Dedifferentiated amniotic fluid mesenchymal stem cell (primary cell): ENCODE data around the gene MYO3A.

Experiments
- DNase-seq: peaks from one replicate; pipeline ENCODE4 v3.0.0-alpha.2; 2016; ENCODE audit errors: extremely low spot score

MYO3A gene

GRCh38 chr10:25933653-25934608, at the start of gene MYO3A:
Gene MYO3A (plus strand): TSS chr10:25934229. CDS start chr10:25952111, 17,882 bp downstream.
- no peak for DNase-seq

GRCh38 chr10:25888627-25889026, 45.4 kb upstream of the MYO3A start:
- DNase-seq = no peak

- DNase-seq = no peak
Observed at GRCh38 chr10:25890995-25891394, 43.0 kb upstream of the MYO3A start.

GRCh38 chr10:25895856-25896255, 38.2 kb upstream of the MYO3A start:
- no peak for DNase-seq

- no peak for DNase-seq
Observed at GRCh38 chr10:25896421-25896820, 37.6 kb upstream of the MYO3A start.

- no peak for DNase-seq
Observed at GRCh38 chr10:25899304-25899703, 34.7 kb upstream of the MYO3A start.

- no peak for DNase-seq
Observed at GRCh38 chr10:25901199-25901598, 32.8 kb upstream of the MYO3A start.

- DNase-seq = no peak
Observed at GRCh38 chr10:25902002-25902401, 32.0 kb upstream of the MYO3A start.

- DNase-seq = no peak
Observed at GRCh38 chr10:25907261-25907660, 26.8 kb upstream of the MYO3A start.

- no peak for DNase-seq
Observed at GRCh38 chr10:25912866-25913265, 21.2 kb upstream of the MYO3A start.

GRCh38 chr10:25914776-25915175, 19.3 kb upstream of the MYO3A start:
- DNase-seq = no peak

GRCh38 chr10:25934621-25935139, 651 bp downstream of the MYO3A start:
- DNase-seq = no peak

- DNase-seq = no peak
Observed at GRCh38 chr10:25938405-25938804, 4.4 kb downstream of the MYO3A start.

- no peak for DNase-seq
Observed at GRCh38 chr10:25944771-25945170, 10.7 kb downstream of the MYO3A start.

- DNase-seq = no peak
Observed at GRCh38 chr10:25952857-25953256, 18.8 kb downstream of the MYO3A start.

- DNase-seq = no peak
Observed at GRCh38 chr10:25954851-25955250, 20.8 kb downstream of the MYO3A start.

GRCh38 chr10:25959540-25960232, 25.7 kb downstream of the MYO3A start:
- no peak for DNase-seq

- no peak for DNase-seq
Observed at GRCh38 chr10:25965584-25965983, 31.6 kb downstream of the MYO3A start.

GRCh38 chr10:25966844-25967243, 32.8 kb downstream of the MYO3A start:
- no peak for DNase-seq

- no peak for DNase-seq
Observed at GRCh38 chr10:25972631-25973030, 38.6 kb downstream of the MYO3A start.

- no peak for DNase-seq
Observed at GRCh38 chr10:25974897-25975459, 40.9 kb downstream of the MYO3A start.

GRCh38 chr10:25978771-25979170, 44.7 kb downstream of the MYO3A start:
- DNase-seq = no peak
